HG03571 (cell line): ENCODE measurements around the gene TM4SF4.

ENCODE experiments used
- ATAC-seq: cut with Tn5 transposase; IDR thresholded peaks from one replicate; pipeline ENCODE4 v1.9.1; 2021; ENCODE audit not compliant: unreplicated experiment

TM4SF4 gene

DNA sequence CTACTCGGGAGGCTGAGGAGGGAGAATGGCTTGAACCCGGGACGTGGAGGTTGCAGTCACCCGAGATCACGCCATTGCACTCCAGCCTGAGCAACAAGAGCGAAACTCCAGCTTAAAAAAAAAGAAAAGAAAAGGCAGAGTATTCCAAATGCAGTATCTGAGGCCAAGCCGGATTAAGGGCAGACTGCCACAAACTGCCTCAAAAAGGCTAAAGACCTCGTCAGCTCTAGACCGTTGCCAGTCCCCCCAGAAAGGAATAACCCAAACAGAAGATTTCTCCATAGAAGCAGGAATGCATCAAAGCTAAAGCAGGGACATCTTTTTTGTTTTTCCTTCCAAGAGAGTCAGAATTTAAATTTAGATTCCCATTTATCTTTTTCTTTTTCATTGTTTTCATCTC is 72.9 kb downstream of the TM4SF4 start:
- no peak for ATAC-seq

- ATAC-seq, result no peak
Observed at GRCh38 chr3:149547954-149548668, 73.6 kb downstream of the TM4SF4 start.

DNA sequence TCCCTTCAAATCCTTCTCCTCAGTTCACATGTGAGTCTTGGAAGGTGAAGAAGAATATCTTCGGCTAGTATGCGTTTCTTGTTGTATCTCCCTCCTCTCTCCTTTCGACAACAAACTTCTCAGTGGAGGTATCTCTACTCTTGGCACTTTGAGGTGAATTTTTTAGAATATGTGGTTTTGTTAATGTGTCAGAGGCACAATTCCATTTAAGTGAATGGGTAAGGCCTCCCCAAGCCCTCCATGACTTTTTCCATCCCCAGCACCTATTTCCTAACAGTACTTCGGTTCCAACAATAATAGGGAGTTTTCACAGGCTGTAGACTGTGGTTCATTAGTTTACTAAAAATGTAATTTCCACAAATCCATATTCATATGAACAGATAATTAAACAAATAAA is 74.2 kb downstream of the TM4SF4 start:
- no peak for ATAC-seq

GRCh38 chr3:149551500-149551899 is 77.0 kb downstream of the TM4SF4 start:
- no peak for ATAC-seq

DNA sequence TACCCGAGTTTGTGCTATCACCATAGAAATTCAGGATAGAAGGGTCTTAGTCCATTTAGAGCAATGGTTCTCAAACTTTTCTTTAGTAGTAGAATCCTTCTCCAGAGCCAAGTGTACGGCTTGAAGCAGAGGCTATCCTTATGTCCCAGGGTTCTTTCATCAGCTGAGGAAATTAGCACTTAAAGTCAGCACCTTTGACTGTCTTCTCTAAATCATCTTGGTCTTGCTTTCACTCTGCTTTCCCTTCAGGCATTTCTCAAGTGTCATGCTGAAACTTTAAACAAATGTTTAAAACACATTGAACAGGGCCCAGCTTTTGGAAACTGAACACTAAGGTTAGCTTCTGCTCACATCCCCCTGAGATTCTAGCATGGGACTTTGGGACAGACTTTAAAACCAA is 78.2 kb downstream of the TM4SF4 start:
- no peak for ATAC-seq
